Globus pallidus (tissue), 1 donor: ENCODE results near the gene SRXN1.

Experiments
- DNase-seq: peaks from one replicate; pipeline ENCODE4 v3.0.0-alpha.2; 2015; ENCODE audit warnings: low spot score

SRXN1 gene

DNA sequence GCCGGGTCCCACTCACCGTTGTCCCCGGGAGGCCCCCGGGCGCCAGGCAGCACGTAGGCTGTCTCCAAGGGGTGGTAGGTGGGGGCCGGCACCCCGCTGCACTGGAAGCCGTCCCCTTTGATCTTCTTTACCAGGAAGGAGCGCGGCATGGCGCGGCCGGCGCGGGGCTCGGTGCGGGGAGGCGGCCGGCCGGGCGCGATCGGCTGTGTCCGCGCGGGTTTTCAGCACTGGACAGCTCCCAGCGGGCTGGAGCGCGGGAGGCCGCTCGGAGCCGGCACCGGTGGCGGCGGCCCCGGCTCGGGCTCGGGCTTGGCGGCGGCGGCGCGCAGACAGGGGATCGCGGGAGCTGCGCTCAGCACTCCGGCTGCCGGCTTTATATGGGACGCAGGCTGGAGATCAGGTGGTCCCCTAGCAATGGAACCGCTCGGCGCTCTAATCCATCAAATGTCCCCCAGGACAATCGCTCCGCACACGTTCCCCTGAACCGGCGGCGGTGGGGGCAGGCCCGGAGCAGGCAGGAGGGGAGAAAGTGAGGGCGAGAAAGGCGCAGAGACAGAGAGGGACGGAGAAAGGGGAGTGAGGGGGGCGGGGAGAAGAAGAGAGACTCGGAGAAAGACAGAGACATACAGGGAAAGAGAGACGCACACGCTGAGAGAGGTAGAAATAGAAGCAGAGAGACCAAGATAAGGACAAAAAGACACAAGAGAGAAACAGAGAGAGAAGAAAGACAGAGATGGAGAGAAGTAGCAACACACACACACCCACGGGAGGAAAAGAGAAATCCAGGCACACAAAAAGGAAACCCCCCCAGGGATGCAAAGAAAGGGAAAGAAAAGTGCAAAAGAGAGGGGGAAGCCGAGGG is 22.7 kb upstream of the SRXN1 start, which contains the start of gene SCRT2:
TSS of gene SCRT2 (minus strand) at position 350 of the 862 bp plus-strand sequence. CDS start at position 149, 201 bp downstream.
- peak; percentile 63 for DNase-seq

DNA sequence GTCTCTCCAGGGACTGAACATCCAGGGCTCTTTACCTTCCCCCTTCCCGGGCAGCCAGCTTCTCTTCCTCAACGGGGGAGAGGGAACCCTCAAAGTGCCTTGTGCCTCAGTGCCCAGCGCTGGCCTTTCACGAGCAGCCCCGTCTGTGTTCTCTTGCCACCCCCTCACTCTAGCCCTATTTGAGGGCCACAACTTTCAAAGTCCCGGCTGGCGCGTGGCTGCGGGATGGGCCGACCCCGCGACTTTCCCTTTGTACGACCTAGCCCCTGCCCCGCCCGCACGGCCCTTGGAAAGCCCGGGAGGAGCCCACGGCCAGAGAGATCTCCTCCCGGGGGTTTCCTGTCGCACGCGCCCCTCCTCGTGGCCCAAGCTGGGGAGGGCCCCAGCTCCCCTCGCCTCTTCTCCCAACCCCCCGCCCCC is 22.0 kb upstream of the SRXN1 start:
- DNase-seq: no peak

GRCh38 chr20:673603-674001 is 20.6 kb upstream of the SRXN1 start:
- no peak for DNase-seq

- no peak for DNase-seq
Measured at GRCh38 chr20:672963-673602, 20.1 kb upstream of the SRXN1 start.

DNA sequence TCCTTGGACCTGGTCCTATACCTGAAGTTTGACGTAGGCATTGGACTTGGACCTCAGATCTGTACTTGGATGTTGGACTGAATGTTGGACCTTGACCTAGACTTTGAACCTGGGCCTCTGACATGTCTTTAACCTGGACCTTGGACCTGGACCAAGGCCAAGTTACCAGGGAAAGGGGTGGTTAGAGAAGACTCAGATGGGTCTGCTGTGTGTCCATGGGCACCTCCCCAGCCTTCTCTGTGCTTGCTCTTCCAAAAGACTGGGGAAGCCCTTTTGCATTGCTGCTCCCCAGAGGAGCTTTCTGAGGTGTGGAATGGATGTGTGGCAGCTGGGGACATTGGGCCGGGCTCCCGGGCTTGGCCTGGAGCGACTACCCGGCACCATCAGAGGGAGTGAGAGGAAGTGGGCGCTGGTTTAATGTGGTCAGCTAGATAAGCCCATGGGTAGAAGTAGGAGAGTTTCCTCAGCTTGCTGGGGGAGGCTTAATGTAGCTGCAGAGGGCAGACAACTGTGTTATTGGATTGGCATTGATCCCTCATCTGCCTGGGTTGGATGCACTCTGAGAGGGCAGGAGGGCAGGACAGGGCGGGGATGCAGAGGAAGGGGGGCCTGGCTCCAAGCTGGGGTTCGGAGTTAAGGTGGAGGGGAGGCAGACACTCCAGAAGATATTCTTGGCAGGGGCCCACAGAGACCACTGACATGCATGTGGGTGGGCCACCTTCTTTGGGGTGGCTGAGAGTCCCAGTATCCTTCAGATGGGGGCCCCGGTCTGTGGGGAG is 18.4 kb upstream of the SRXN1 start:
- DNase-seq: no peak

DNA sequence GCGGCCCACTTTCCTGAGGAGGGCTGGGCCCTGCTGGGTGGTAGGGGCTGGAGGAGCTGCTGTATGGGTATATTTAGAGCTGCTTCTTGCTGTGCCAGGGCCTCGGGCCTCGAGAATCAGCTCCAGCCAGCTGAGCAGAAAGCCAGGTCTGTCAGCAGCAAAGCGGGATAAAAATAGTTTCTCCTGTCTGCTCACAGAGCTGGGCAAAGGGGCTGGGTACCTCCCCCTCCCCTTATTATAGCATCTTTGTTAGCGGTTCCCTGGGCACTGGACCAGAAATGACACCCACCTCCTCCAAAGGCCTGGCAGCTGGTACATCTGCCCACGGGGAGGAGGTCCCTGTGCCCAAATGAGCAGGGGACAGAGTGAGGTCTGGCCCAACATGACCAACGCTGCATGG is 16.6 kb upstream of the SRXN1 start:
- no peak for DNase-seq

DNA sequence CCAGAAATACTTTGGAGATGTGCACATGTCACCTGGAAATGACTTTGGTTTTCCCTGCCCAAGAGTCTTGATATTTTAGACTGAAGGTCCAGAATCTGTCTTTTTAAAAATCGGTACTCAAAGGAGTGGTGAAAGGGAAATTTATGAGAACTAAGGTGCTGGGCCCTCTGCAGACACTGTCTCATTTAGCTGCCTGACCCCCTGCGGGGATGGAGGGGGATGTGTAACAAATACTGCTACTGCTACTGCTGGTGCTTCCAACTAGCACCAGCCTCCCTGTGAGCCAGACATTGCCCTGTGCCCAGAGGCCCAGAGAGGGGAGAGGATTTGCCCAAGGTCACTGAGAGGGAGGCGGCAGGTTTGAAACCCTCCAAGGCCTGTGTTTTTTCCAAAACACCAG is 15.6 kb upstream of the SRXN1 start:
- DNase-seq: no peak

GRCh38 chr20:668050-668449 is 15.1 kb upstream of the SRXN1 start:
- no peak for DNase-seq

DNA sequence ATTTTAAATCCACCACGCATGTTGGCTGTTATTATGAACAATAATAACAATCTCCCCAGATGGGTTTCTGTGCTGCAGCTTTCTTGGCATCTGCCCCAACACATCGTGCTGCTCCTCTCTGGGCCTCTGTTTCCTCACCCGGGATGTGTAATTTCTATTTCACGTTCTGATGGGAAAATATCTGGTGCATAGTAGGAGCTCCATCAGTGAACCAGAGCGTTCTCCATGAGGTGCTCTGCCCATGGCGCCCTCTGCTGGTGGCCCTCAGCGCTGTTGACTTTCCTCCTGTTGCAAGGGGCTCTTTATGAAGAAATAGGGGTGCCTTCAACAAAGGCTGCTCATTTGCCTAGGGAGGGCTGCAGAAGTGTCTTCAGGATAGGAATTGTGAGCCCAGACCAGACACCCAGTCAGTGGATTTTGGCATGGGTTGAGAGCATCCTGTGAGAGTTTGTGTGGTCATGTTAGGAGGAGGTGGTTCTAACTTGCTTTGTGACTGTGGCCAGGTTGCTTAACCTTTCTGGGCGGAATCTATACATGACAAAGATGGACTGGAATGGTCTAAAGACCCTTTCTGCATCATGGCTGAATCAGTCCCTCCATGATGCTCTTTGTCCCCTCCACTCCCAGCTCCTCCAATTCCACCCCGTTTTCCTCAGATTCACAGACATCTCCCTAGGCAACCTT is 14.5 kb upstream of the SRXN1 start:
- no peak for DNase-seq

- DNase-seq: no peak
Measured at GRCh38 chr20:666877-667276, 13.9 kb upstream of the SRXN1 start.

DNA sequence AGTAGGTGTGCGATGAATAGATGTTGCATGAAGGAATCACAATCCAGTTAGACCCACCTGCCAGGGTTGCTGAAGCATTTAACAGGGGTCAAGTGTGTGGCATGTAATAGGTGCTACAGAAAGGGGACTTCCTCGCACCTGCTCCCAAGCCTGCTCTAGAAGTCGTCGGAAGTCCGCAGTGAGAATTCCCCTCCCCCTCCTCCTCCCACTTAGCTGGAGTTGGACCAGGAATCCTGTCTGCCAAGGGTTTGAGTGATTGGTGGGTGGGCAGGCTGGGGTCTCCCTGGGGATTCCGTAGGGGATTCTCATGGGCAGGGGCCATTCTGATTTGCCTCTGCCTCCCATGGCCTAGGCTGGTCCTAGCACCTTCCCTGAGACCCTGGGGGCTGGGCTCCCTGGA is 12.3 kb upstream of the SRXN1 start:
- DNase-seq: no peak

GRCh38 chr20:664576-664975 is 11.6 kb upstream of the SRXN1 start:
- no peak for DNase-seq

DNA sequence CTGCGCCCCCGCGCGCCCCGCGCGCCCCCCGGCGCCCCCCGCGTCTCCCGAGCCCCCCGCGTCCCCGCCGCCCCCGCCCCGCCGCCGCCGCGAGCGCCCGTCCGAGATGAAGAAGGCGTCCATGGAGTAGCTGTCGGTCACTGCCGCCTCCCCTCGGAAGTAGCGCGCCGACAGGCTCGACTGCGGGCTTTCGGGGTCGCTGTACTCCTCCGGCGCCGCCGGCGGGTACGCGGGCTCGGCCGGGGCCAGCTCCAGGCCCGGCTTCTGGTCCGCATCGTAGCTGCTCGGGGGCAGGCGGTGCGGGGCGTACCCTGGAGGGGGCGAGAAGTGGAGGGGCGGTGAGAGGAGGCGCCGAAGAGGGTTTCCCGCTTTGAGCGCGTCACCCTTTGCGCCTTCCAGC is 11.2 kb upstream of the SRXN1 start:
- DNase-seq: no peak

GRCh38 chr20:663315-664090 is 10.5 kb upstream of the SRXN1 start:
- no peak for DNase-seq

DNA sequence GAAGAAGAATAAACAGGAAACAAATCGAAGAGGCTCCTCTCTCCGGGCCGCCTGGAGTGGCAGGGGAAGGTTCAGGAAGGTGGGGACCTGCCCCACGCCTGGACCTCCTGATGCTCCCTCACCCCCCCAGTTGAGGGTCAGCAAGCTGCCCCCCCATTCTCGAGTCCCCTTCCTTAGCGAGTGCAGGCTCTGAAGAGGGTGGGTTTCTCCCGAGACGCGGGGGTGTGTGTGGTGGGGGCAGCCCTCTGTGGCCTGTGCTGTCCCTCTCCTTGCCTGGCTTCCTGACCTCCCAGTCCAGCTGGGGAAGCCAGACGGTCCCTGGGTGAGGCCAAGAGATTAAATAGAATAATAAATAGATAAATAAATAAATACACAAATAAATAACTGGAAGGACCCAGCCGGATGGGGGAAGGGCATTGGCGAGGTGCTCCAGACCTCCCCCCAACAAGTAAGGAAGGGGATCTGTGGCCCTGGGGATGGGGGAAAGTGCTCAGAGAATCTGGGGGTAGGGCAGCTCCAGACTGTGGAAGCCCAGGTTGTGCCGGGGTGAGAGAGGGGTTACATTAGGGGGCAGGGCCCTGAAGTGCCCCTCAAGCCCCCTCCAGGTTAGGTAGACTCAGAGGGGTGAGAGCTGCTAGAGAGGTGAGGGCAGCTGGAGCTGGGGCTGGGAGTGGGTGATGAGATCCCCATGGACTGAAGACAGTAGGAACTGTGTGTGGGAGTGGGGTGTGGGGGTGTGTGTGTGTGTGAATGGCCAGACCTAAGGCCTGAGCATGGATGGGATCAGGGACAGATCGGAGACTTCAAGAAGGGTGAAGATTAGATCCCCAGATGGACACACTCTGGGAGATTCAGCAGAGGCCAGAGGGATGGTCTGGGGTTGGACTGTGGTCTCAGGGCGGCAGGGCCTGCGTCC is 9.5 kb upstream of the SRXN1 start:
- DNase-seq: no peak

DNA sequence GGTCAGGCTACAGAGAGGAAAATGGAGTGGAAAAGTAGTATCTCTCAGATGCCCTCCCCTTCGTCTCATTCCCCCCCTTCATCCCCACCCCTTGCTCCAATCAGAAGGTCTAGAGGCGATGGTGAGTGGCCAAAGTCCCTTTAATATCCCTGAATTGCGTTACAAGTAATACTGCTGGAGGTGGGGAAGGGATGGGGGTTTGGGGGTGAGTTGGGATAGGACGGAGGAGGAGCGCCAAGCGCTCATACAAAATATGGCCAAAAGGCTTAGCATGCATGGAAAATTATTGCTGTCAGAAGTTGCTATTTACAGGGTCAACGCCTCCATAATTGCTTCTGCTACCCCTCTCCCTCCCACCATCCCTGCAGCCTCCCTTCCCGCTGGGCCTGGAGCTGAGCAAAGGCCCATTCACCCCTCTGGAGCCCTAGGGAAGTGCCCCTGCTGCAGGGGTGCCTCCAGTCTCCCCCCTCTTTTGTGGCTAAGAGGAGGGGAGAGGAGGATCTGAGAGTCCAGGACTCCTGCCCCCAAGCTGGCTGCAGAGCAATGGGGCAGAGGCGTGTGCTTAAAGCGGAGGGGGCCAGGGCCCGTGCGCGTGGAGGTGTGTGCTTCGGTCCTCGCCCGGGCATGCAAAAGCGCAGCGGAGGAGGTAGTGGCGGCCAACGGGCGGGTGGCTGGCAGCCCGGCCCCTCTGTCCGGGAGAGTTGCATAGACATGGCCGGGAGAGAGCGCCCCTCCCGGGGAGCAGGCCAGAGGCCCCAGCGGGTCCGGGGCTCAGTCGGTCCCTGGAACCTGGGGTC is 8.7 kb upstream of the SRXN1 start:
- DNase-seq: no peak

GRCh38 chr20:658731-659291 is 5.8 kb upstream of the SRXN1 start:
- DNase-seq: no peak

- no peak for DNase-seq
Measured at GRCh38 chr20:658202-658601, 5.2 kb upstream of the SRXN1 start.
